Liver (tissue), 9 donors: Measurements from ENCODE around the gene BPIFB1. TPM values are rescaled to one million over a fixed set of nuclear protein-coding genes. Genes with fewer than 3 reads are reported as not detected.

Experiments
- DNase-seq: peaks from one replicate; pipeline ENCODE4 v3.0.0-alpha.2; 2017; ENCODE audit warnings: low spot score
- H3K27ac ChIP-seq, 2 donors: one replicate each; pipeline ENCODE4 v1.7.0; 2013; ENCODE audit warnings: inconsistent platforms in 2 of 2, low read length in 2 of 2, control low read depth in 1 of 2, low read depth in 1 of 2, mild to moderate bottlenecking in 1 of 2
- H3K27me3 ChIP-seq, 4 donors: one replicate each; pipeline versions ENCODE4 v1.6.1 to v1.7.0; 2013; ENCODE audit warnings: low read length in 3 of 4, inconsistent platforms in 1 of 4, mild to moderate bottlenecking in 1 of 4, moderate library complexity in 1 of 4; ENCODE audit not compliant: control insufficient read depth in 4 of 4, insufficient read depth in 4 of 4
- H3K36me3 ChIP-seq, 4 donors: one replicate each; pipeline versions ENCODE4 v1.6.1 to v1.7.0; 2013; ENCODE audit warnings: low read length in 3 of 4, mild to moderate bottlenecking in 3 of 4, low read depth in 1 of 4, moderate library complexity in 1 of 4; ENCODE audit not compliant: control insufficient read depth in 4 of 4, insufficient read depth in 3 of 4
- H3K4me1 ChIP-seq, 4 donors: one replicate each; pipeline versions ENCODE4 v1.6.1 to v1.7.0; 2013; ENCODE audit warnings: low read length in 3 of 4, mild to moderate bottlenecking in 3 of 4, moderate library complexity in 1 of 4; ENCODE audit not compliant: control insufficient read depth in 4 of 4, insufficient read depth in 4 of 4
- H3K4me3 ChIP-seq, 3 donors: one replicate each; pipeline versions ENCODE4 v1.6.1 to v1.7.0; 2013; ENCODE audit warnings: low read length in 3 of 3, control low read depth in 1 of 3, low read depth in 1 of 3, mild to moderate bottlenecking in 1 of 3
- H3K9ac ChIP-seq, 2 donors: one replicate each; pipeline ENCODE4 v1.7.0; 2013; ENCODE audit warnings: low read length in 2 of 2, mild to moderate bottlenecking in 2 of 2, moderate library complexity in 2 of 2, control low read depth in 1 of 2, low read depth in 1 of 2
- H3K9me3 ChIP-seq, 4 donors: one replicate each; pipeline versions ENCODE4 v1.6.1 to v1.7.0; 2013; ENCODE audit warnings: low read length in 3 of 4; ENCODE audit not compliant: control insufficient read depth in 4 of 4
- ATF3 ChIP-seq: IDR thresholded peaks from 2 replicates; pipeline ENCODE4 v1.6.1; 2016; ENCODE audit warnings: antibody characterized with exemption
- EGR1 ChIP-seq, 2 donors: IDR thresholded peaks; 2 replicates each; pipeline ENCODE4 v1.6.1; 2016 to 2018; ENCODE audit warnings: antibody characterized with exemption in 2 of 2, low read depth in 2 of 2
- FOXA1 ChIP-seq: IDR thresholded peaks from 2 replicates; pipeline ENCODE4 v1.6.1; 2016; ENCODE audit warnings: antibody characterized with exemption
- FOXA2 ChIP-seq: IDR thresholded peaks from 2 replicates; pipeline ENCODE4 v1.6.1; 2016; ENCODE audit warnings: antibody characterized with exemption
- HNF4A ChIP-seq, 2 donors: conservative IDR thresholded peaks; 2 replicates each; pipeline ENCODE4 v1.6.1; 2016; ENCODE audit warnings: antibody characterized with exemption in 2 of 2, mild to moderate bottlenecking in 2 of 2
- JUND ChIP-seq, 2 donors: IDR thresholded peaks; 2 replicates each; pipeline ENCODE4 v1.6.1; 2016; ENCODE audit warnings: antibody characterized with exemption in 2 of 2
- MAX ChIP-seq: IDR thresholded peaks from 2 replicates; pipeline ENCODE4 v1.6.1; 2016; ENCODE audit warnings: antibody characterized with exemption
- REST ChIP-seq: IDR thresholded peaks from 2 replicates; pipeline ENCODE4 v1.6.1; 2016; ENCODE audit warnings: antibody characterized with exemption, mild to moderate bottlenecking
- RXRA ChIP-seq, 2 donors: IDR thresholded peaks; 2 replicates each; pipeline ENCODE4 v1.6.1; 2017 to 2018; ENCODE audit warnings: antibody characterized with exemption in 2 of 2, mild to moderate bottlenecking in 1 of 2
- SP1 ChIP-seq: IDR thresholded peaks from 2 replicates; pipeline ENCODE4 v1.6.1; 2018; ENCODE audit warnings: antibody characterized with exemption, mild to moderate bottlenecking
- TAF1 ChIP-seq: conservative IDR thresholded peaks from 2 replicates; pipeline ENCODE4 v1.6.1; 2016; ENCODE audit warnings: antibody characterized with exemption, mild to moderate bottlenecking
- ZBTB33 ChIP-seq: IDR thresholded peaks from 2 replicates; pipeline ENCODE4 v1.6.1; 2016; ENCODE audit warnings: antibody characterized with exemption
- WGBS: extraction: QIAGEN DNeasy Blood & Tissue Kit; methylation state at CpG from one replicate; pipeline ENCODE4 v1.1.7; 2013; 5-methylcytosine and 5-hydroxymethylcytosine counted together
- polyA plus RNA-seq, 2 donors: library from polyadenylated mRNA; stranded (reverse) in 1 of 2; unstranded in 1 of 2; fragments of 200-250 nt in 1 of 2; fragments of >200 nt in 1 of 2; fragmentation: Nextera tagmentation in 1 of 2; extraction: Ambion mirVana in 1 of 2; gene quantifications; one replicate each; pipeline versions ENCODE4 v1.2.1 to v1.2.3, GENCODE V29; 2013 to 2015
- total RNA-seq, 2 donors: library from RNA; depleted of rRNA; stranded (reverse); fragments of >200 nt; gene quantifications; one replicate each; pipeline ENCODE4 v1.2.3, GENCODE V29; 2014
- donor health status: healthy.
- donor health status: healthy.
- donor health status: healthy.
- donor health status: healthy.
- donor health status: healthy.

Gene BPIFB1
- total and polyA plus RNA-seq, 4 donors: 0.08 to 0.13 TPM; not detected in 2

- Histone ChIP-seq H3K27ac (no peak overlapping the region), H3K9ac (no peak overlapping the region), H3K27me3 (no peaks in the 10 kb centered on the region), H3K4me1 (peaks cover 0 to under 1% (median 0%) of the 10 kb centered on the region in 4 donors), H3K4me3 (no peak overlapping the region), H3K9me3 (no peaks in the 10 kb centered on the region), H3K36me3 (no peaks in the 10 kb centered on the region)
- 85% methylated on average over 10 of the region's 10 CpGs for WGBS
- TF ChIP-seq FOXA2 (no peak), TAF1 (no peak), EGR1 (IDR thresholded peaks at IDR 0.05; ENCODE audit: low read depth in 2 of 2) (no peak), FOXA1 (no peak), ATF3 (no peak), HNF4A (conservative IDR thresholded peaks at IDR 0.05) (no peak), MAX (no peak), JUND (IDR thresholded peaks at IDR 0.05) (no peak)
- DNase-seq: no peak
These were observed 21.0 kb downstream of the BPIFB1 start for GRCh38 chr20:33304046-33304445.

- 68% methylated on average over 5 of the region's 5 CpGs for WGBS
- no peak for TF ChIP-seq RXRA (IDR thresholded peaks at IDR 0.05)
- TF ChIP-seq REST: no peak
- no peak for TF ChIP-seq HNF4A (conservative IDR thresholded peaks at IDR 0.05)
- TF ChIP-seq TAF1: no peak
- no peaks in the 10 kb centered on the region for H3K9me3 ChIP-seq
- H3K9ac ChIP-seq: no peak overlapping the region
- H3K27ac ChIP-seq: no peak overlapping the region
- no peak overlapping the region for H3K4me3 ChIP-seq
- no peak for DNase-seq
- H3K36me3 ChIP-seq: no peaks in the 10 kb centered on the region
- no peaks in the 10 kb centered on the region for H3K27me3 ChIP-seq
- no peaks in the 10 kb centered on the region for H3K4me1 ChIP-seq
These were observed 22.6 kb downstream of the BPIFB1 start for GRCh38 chr20:33305589-33306057.

GRCh38 chr20:33306228-33306627, 23.2 kb downstream of the BPIFB1 start:
- H3K27me3 ChIP-seq: no peaks in the 10 kb centered on the region
- no peak overlapping the region for H3K4me3 ChIP-seq
- H3K27ac ChIP-seq: no peak overlapping the region
- H3K4me1 ChIP-seq: no peaks in the 10 kb centered on the region
- H3K9me3 ChIP-seq: no peaks in the 10 kb centered on the region
- no peaks in the 10 kb centered on the region for H3K36me3 ChIP-seq
- WGBS: 78% methylated on average over 3 of the region's 3 CpGs
- TF ChIP-seq FOXA2 (no peak), FOXA1 (no peak), ZBTB33 (no peak), REST (no peak), SP1 (no peak), TAF1 (no peak), RXRA (IDR thresholded peaks at IDR 0.05) (no peak), JUND (IDR thresholded peaks at IDR 0.05) (no peak), MAX (no peak)
- no peak overlapping the region for H3K9ac ChIP-seq
- DNase-seq: no peak
